Mesodermal cell (in vitro differentiated cells): Measurements from ENCODE around the gene ABR.

Experiments
- H3K27ac ChIP-seq: 2 replicates; pipeline ENCODE4 v1.7.0; 2013; ENCODE audit warnings: mild to moderate bottlenecking, low read depth, low read length, moderate library complexity; ENCODE audit not compliant: severe bottlenecking
- H3K36me3 ChIP-seq: 2 replicates; pipeline ENCODE4 v1.7.1; 2013; ENCODE audit warnings: mild to moderate bottlenecking, low read length, moderate library complexity; ENCODE audit not compliant: control insufficient read depth, insufficient read depth
- H3K4me1 ChIP-seq: one replicate; pipeline ENCODE4 v1.7.1; 2013; ENCODE audit warnings: mild to moderate bottlenecking, low read length; ENCODE audit not compliant: insufficient read depth, control insufficient read depth, poor library complexity, severe bottlenecking
- H3K4me3 ChIP-seq: 2 replicates; pipeline ENCODE4 v1.7.0; 2013; ENCODE audit warnings: low read length, control low read depth, mild to moderate bottlenecking; ENCODE audit not compliant: insufficient read depth, poor library complexity, severe bottlenecking; ENCODE audit errors: extremely low read depth
- H3K9me3 ChIP-seq: 2 replicates; pipeline ENCODE4 v1.7.1; 2013; ENCODE audit warnings: mild to moderate bottlenecking, low read length, moderate library complexity; ENCODE audit not compliant: control insufficient read depth
- WGBS, 2 experiments: methylation state at CpG; one replicate each; pipeline ENCODE4 v1.1.5; 2013; ENCODE audit warnings: missing lambda C conversion rate in 2 of 2; ENCODE audit not compliant: insufficient coverage in 2 of 2; 5-methylcytosine and 5-hydroxymethylcytosine counted together

ABR gene

GRCh38 chr17:1011138-1011537, 168.6 kb downstream of the ABR start:
- no peak overlapping the region for H3K27ac ChIP-seq
- H3K9me3 ChIP-seq, result no peaks in the 10 kb centered on the region
- H3K4me1 ChIP-seq, result no peaks in the 10 kb centered on the region
- 92 to 94% methylated on average over 10 of the region's 10 CpGs for WGBS, 2 experiments
- no peak overlapping the region for H3K4me3 ChIP-seq
- H3K36me3 ChIP-seq, result peaks cover 32% of the 10 kb centered on the region

DNA sequence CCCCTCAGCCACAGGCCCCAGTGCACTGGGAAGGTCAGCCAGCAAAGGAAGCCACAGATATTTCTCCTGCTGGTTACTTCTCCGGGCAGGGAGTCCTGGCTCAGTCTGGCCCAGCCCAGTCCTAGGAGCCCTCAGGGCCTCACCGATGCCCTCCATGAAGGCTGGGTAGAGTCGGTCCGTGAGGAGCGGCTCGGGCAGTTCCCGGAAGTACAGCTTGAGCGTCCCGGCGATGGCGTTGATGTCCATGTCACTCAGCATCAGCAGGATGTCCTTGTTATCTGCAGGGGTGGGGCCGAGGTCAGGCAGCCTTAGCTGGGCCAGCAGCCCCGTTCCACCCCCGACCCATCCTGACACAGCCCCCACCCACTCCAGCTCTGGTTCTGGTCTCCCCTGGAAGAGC, 169.2 kb downstream of the ABR start:
- Histone ChIP-seq H3K36me3 (peaks cover 32% of the 10 kb centered on the region), H3K9me3 (no peaks in the 10 kb centered on the region), H3K27ac (no peak overlapping the region), H3K4me1 (no peaks in the 10 kb centered on the region), H3K4me3 (no peak overlapping the region)
- WGBS, 2 experiments, result 88 to 96% methylated on average over 10 to 11 of the region's 14 CpGs

DNA sequence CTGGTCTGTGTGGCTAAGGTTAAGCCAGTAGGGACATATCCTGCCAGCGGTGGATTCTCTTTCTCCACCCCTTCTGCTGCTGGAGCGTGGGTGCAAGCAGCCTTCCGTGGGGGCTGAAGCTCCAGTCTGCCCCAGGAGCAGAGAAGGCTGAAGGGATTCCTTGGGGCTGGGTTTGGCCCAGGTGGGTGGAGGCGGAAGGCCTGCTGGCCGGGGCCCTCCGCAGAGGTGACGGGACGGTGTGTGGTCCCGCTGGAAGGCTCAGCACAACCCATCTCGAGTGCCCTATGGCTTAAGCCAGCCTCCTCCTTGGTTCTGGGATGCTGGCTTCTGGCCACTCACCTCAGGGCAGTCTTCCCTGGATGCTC, 169.7 kb downstream of the ABR start:
- no peak overlapping the region for H3K27ac ChIP-seq
- H3K4me3 ChIP-seq, result no peak overlapping the region
- no peaks in the 10 kb centered on the region for H3K9me3 ChIP-seq
- H3K4me1 ChIP-seq, result no peaks in the 10 kb centered on the region
- 95 to 98% methylated on average over 5 to 9 of the region's 10 CpGs for WGBS, 2 experiments
- peaks cover 35% of the 10 kb centered on the region for H3K36me3 ChIP-seq

DNA sequence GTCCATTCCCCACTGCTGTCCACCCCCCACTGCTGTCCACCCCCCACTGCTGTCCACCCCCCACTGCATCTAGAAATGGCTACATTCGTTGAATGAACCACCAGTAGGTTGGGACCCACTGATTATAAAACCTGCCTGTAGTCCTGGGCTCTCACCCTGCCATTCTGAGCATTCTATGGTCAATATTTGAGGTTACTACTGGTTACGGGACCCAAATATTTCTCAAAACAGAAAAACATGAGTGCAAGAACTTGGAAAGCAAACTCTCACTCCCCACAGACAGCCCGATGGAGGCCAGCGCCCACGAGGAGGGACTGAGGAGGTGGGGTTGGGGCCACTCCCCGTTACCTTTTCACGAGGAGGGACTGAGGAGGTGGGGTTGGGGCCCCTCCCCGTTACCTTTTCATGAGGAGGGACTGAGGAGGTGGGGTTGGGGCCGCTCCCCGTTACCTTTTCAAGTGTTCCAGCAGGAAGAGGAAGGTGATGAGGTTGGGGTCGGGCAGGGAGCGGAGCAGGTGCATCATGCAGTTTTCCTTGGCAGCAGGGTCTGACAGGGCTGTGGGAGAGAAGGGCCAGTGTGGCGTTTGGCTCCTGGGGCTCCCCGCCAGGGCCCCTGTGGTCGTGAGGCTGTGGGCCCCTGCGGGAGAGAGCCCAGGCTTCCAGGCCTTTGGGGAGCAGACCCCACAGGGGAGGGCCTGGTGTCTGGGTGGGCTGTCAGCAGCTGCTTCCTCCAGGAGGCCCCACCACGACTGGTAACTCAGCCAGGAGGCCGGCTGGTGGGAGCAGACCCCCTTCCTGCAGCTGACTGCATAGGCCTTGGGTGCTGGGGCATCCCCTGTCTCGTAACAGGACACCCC, 170.3 kb downstream of the ABR start:
- Histone ChIP-seq H3K9me3 (no peaks in the 10 kb centered on the region), H3K4me3 (no peak overlapping the region), H3K4me1 (peaks cover 4% of the 10 kb centered on the region), H3K27ac (no peak overlapping the region), H3K36me3 (peaks cover 38% of the 10 kb centered on the region)
- WGBS, 2 experiments, result 89% methylated on average over 8 to 14 of the region's 19 CpGs

- H3K36me3 ChIP-seq, result peaks cover 44% of the 10 kb centered on the region
- no peak overlapping the region for H3K4me3 ChIP-seq
- peaks cover 9% of the 10 kb centered on the region for H3K4me1 ChIP-seq
- WGBS, 2 experiments, result 92 to 97% methylated on average over 16 to 21 of the region's 21 CpGs
- H3K9me3 ChIP-seq, result no peaks in the 10 kb centered on the region
- H3K27ac ChIP-seq, result no peak overlapping the region
Measured at GRCh38 chr17:1008008-1008761, 171.6 kb downstream of the ABR start.

- WGBS, 2 experiments, result 92 to 96% methylated on average over 16 of the region's 16 CpGs
- Histone ChIP-seq H3K4me3 (no peak overlapping the region), H3K27ac (no peak overlapping the region), H3K4me1 (peaks cover 16% of the 10 kb centered on the region), H3K36me3 (peaks cover 51% of the 10 kb centered on the region), H3K9me3 (no peaks in the 10 kb centered on the region)
Measured at GRCh38 chr17:1007310-1008007, 172.3 kb downstream of the ABR start.

DNA sequence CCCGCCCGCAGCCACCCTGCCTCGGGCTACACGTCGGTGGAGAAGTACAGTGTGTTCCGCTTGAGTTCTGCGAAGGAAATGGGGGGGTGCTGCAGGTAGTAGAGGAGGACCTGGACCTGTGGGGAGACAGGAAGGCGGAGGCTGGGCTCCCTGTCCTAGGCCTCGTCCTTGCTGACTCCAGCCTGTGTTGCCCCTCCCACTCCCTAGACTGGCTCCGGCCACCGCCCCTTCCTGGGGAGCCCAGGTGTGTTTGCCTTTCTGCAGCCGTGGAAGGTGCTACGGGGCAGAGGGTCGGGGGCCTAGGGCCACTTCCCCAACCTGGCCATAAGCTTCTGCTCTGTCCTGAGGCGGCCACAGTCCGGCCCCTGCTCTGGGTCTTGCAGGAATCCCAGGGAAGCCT, 173.7 kb downstream of the ABR start:
- 91 to 93% methylated on average over 8 to 16 of the region's 16 CpGs for WGBS, 2 experiments
- Histone ChIP-seq H3K9me3 (no peaks in the 10 kb centered on the region), H3K27ac (no peak overlapping the region), H3K36me3 (peaks cover 65% of the 10 kb centered on the region), H3K4me1 (peaks cover 29% of the 10 kb centered on the region), H3K4me3 (no peak overlapping the region)

DNA sequence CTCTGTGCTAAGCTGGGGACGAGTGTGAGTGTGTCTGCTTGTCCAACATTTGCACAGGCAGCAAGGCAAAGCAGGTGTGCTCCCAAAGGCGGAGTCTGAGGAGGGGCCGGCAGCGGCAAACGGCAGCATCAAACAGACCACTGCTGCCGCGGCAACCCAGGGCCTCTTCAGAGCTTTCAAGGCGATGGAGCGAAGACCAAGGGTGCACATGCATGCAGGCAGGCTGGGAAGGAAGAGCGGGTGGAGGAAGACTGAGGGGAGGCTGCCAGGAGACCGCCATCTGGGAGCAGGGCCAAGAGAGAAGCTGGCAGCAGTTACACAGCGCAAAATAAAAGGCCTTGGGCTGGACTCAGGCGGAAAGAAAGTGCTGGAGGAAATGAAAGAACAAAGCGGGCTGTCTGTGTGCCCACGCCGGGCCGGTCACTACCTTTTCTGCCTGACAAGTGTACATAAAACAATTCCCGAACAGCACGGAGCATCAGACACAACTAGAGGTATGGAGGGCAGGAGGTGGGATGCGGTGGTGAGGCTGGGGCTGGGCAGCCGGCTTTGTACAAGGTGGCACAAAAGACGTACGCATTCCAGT, 174.3 kb downstream of the ABR start:
- peaks cover 67% of the 10 kb centered on the region for H3K36me3 ChIP-seq
- H3K9me3 ChIP-seq, result no peaks in the 10 kb centered on the region
- no peak overlapping the region for H3K4me3 ChIP-seq
- WGBS, 2 experiments, result 94% methylated on average over 21 to 23 of the region's 23 CpGs
- no peak overlapping the region for H3K27ac ChIP-seq
- H3K4me1 ChIP-seq, result peaks cover 35% of the 10 kb centered on the region

GRCh38 chr17:1004769-1005295, 174.9 kb downstream of the ABR start:
- Histone ChIP-seq H3K4me1 (peaks cover 40% of the 10 kb centered on the region), H3K4me3 (no peak overlapping the region), H3K27ac (no peak overlapping the region), H3K9me3 (no peaks in the 10 kb centered on the region), H3K36me3 (peaks cover 67% of the 10 kb centered on the region)
- WGBS, 2 experiments, result 81 to 82% methylated on average over 9 of the region's 13 CpGs
